HepG2 (cell line): ENCODE data around the gene RREB1. TPM values are rescaled to one million over a fixed set of nuclear protein-coding genes. Genes with fewer than 3 reads are reported as not detected.
A peak's percentile ranks its signal among the peaks of the same experiment; 100 is the strongest.

Experiments used
- CENPX ChIP-seq: sonication (generic); formaldehyde crosslinking; IDR thresholded peaks from 2 replicates; pipeline ENCODE4 v1.9.0; 2021; ENCODE audit warnings: mild to moderate bottlenecking, missing genetic modification reagents, moderate library complexity
- HIC2 ChIP-seq: sonication (generic); formaldehyde crosslinking; IDR thresholded peaks from 2 replicates; pipeline ENCODE4 v1.9.0; 2022; ENCODE audit warnings: low read depth, missing genetic modification reagents
- HMGXB3 ChIP-seq: sonication (generic); formaldehyde crosslinking; IDR thresholded peaks from 2 replicates; pipeline ENCODE4 v1.4.0; 2020; ENCODE audit warnings: missing genetic modification reagents, borderline replicate concordance
- HOXA3 ChIP-seq: sonication (generic); formaldehyde crosslinking; IDR thresholded peaks from 2 replicates; pipeline ENCODE4 v1.5.0; 2020; ENCODE audit warnings: missing genetic modification reagents
- IRF9 ChIP-seq: sonication (generic); formaldehyde crosslinking; IDR thresholded peaks from 2 replicates; pipeline ENCODE4 v1.8.0; 2022; ENCODE audit warnings: missing genetic modification reagents, mild to moderate bottlenecking, borderline replicate concordance
- KDM6A ChIP-seq: IDR thresholded peaks from 2 replicates; pipeline ENCODE4 v1.6.1; 2016; ENCODE audit warnings: low read depth
- MAF1 ChIP-seq: sonication (generic); formaldehyde crosslinking; IDR thresholded peaks from 2 replicates; pipeline ENCODE4 v1.5.0; 2020; ENCODE audit warnings: missing genetic modification reagents, borderline replicate concordance
- PRMT3 ChIP-seq: sonication (generic); formaldehyde crosslinking; IDR thresholded peaks from 2 replicates; pipeline ENCODE4 v1.8.1; 2022; ENCODE audit warnings: low read depth, mild to moderate bottlenecking, moderate library complexity, missing genetic modification reagents, borderline replicate concordance
- RBM39 ChIP-seq: fragments of 200-400 bp; formaldehyde crosslinking; IDR thresholded peaks from one replicate; pipeline ENCODE4 v1.6.1; 2018; ENCODE audit warnings: antibody characterized with exemption, mild to moderate bottlenecking, low read depth, low read length; ENCODE audit not compliant: poor library complexity, severe bottlenecking
- RFX5 ChIP-seq: IDR thresholded peaks from 2 replicates; pipeline ENCODE4 v1.6.1; 2011; ENCODE audit warnings: low read depth, low read length, improper control_type of control experiment
- TOPORS ChIP-seq: sonication (generic); formaldehyde crosslinking; IDR thresholded peaks from 2 replicates; pipeline ENCODE4 v1.8.0; 2023; ENCODE audit warnings: mild to moderate bottlenecking, missing genetic modification reagents
- ZC3H13 ChIP-seq: sonication (generic); formaldehyde crosslinking; IDR thresholded peaks from 2 replicates; pipeline ENCODE4 v1.8.1; 2023; ENCODE audit warnings: mild to moderate bottlenecking, missing genetic modification reagents, moderate library complexity
- ZNF143 ChIP-seq: sonication (generic); formaldehyde crosslinking; IDR thresholded peaks from 2 replicates; pipeline ENCODE4 v1.4.0; 2020; ENCODE audit warnings: missing genetic modification reagents
- ZNF296 ChIP-seq: sonication (generic); formaldehyde crosslinking; conservative IDR thresholded peaks from 2 replicates; pipeline ENCODE4 v1.5.0; 2020; ENCODE audit warnings: mild to moderate bottlenecking, missing genetic modification reagents
- ZNF329 ChIP-seq: sonication (generic); formaldehyde crosslinking; IDR thresholded peaks from 2 replicates; pipeline ENCODE4 v1.9.0; 2021; ENCODE audit warnings: low read depth, mild to moderate bottlenecking, missing genetic modification reagents
- ZNF512 ChIP-seq: sonication (generic); formaldehyde crosslinking; IDR thresholded peaks from 2 replicates; pipeline ENCODE4 v1.4.0; 2020; ENCODE audit warnings: mild to moderate bottlenecking, missing genetic modification reagents
- ZNF639 ChIP-seq: conservative IDR thresholded peaks from 2 replicates; pipeline ENCODE4 v1.6.1; 2018; ENCODE audit warnings: missing genetic modification reagents
- polyA plus RNA-seq, 8 experiments: library from polyadenylated mRNA; depleted of rRNA in 3 of 8; stranded (reverse) in 7 of 8; unstranded in 1 of 8; fragments of >200 nt; fragmentation: Illumina TruSeq in 4 of 8; extraction: Trizol in 4 of 8; gene quantifications; 2 replicates each; pipeline versions ENCODE4 v1.2.1 to v1.2.3, GENCODE V29; 2011 to 2016; ENCODE audit warnings: low read depth in 4 of 8, missing spikeins in 1 of 8, mixed read lengths in 1 of 8; ENCODE audit not compliant: insufficient read depth in 1 of 8
- total RNA-seq, 5 experiments: library from RNA; depleted of rRNA; stranded (reverse); fragments of >200 nt; fragmentation: Illumina TruSeq; extraction: Trizol; gene quantifications; 2 replicates each; pipeline ENCODE4 v1.2.3, GENCODE V29; 2016; ENCODE audit warnings: low read depth in 1 of 5

Gene RREB1
- total and polyA plus RNA-seq, 2 of the 13 experiments (the other 11 are each of a cell fraction or from before 2014, with no cell fraction given) = 6.1 to 23.2 TPM

- TF ChIP-seq ZNF329 (CRISPR knock-in tag) = no peak
- no peak for TF ChIP-seq HMGXB3 (CRISPR knock-in tag)
- no peak; the same call in 1 of the 2 replicates for TF ChIP-seq TOPORS (CRISPR knock-in tag)
- no peak; the same call in 1 of the 2 replicates for TF ChIP-seq IRF9 (CRISPR knock-in tag)
- TF ChIP-seq ZNF639 = 0 out of 2 replicates have a peak, but pooled peaks have one; percentile 23
- TF ChIP-seq ZNF296 = no peak
- TF ChIP-seq RBM39 = no peak
- no peak for TF ChIP-seq CENPX (CRISPR knock-in tag)
- 0 out of 2 replicates have a peak, but pooled peaks have one; percentile 26 for TF ChIP-seq ZNF143
- TF ChIP-seq KDM6A (CRISPR knock-in tag) = no peak
- no peak for TF ChIP-seq PRMT3 (CRISPR knock-in tag)
- peak; percentile 58; the same call in 1 of the 2 replicates for TF ChIP-seq MAF1 (CRISPR knock-in tag)
- TF ChIP-seq HOXA3 (CRISPR knock-in tag) = peak; percentile 78; the same call in 1 of the 2 replicates
- TF ChIP-seq ZC3H13 (CRISPR knock-in tag) = 0 out of 2 replicates have a peak, but pooled peaks have one; percentile 42
- no peak for TF ChIP-seq HIC2 (CRISPR knock-in tag)
- TF ChIP-seq ZNF512 (CRISPR knock-in tag) = no peak
- no peak for TF ChIP-seq RFX5
Measured at GRCh38 chr6:7241709-7242645, 134.2 kb downstream of the RREB1 start (continued).
